ENCODE results near the gene ZP1. TPM values are rescaled to one million over a fixed set of nuclear protein-coding genes. Genes with fewer than 3 reads are reported as not detected.
"Not testable (repeated sequence)": the region's sequence is repeated elsewhere in the genome, so short reads cannot be mapped to it uniquely, and the experiment has no call there.

ZP1 gene
- total RNA-seq, result not detected in 2 replicates

GRCh38 chr11:60866911-60867870, at the start of gene ZP1:
Gene ZP1, plus strand, starts transcription at chr11:60867542. Its CDS starts 20 bp downstream, at chr11:60867562.
- H3K36me3 ChIP-seq (ENCODE audit: control insufficient read depth, insufficient read depth, low read length), result no peaks in the 10 kb centered on the region
- no peak within 1 kb of the TSS for H3K4me3 ChIP-seq (ENCODE audit: low read depth, low read length)
- TF ChIP-seq CTCF (IDR thresholded peaks at IDR 0.05; ENCODE audit: insufficient read depth, low read length, poor library complexity, severe bottlenecking), result no peak
- DNase-seq (ENCODE audit: low read depth), result no peak
- H3K27me3 ChIP-seq (ENCODE audit: control insufficient read depth, insufficient read depth, low read length), result no peaks in the 10 kb centered on the region

- no peak for TF ChIP-seq CTCF (IDR thresholded peaks at IDR 0.05; ENCODE audit: insufficient read depth, low read length, poor library complexity, severe bottlenecking)
Measured at GRCh38 chr11:60818057-60818456, 49.3 kb upstream of the ZP1 start.

GRCh38 chr11:60821827-60822599, 45.3 kb upstream of the ZP1 start:
- no peak for TF ChIP-seq CTCF (IDR thresholded peaks at IDR 0.05; ENCODE audit: insufficient read depth, low read length, poor library complexity, severe bottlenecking)
- no peak for DNase-seq (ENCODE audit: low read depth)
- H3K4me3 ChIP-seq (ENCODE audit: low read depth, low read length), result no peak overlapping the region
- no peaks in the 10 kb centered on the region for H3K27me3 ChIP-seq (ENCODE audit: control insufficient read depth, insufficient read depth, low read length)
- H3K36me3 ChIP-seq (ENCODE audit: control insufficient read depth, insufficient read depth, low read length), result no peaks in the 10 kb centered on the region

More at GRCh38 chr11:60818057-60818456, 49.3 kb upstream of the ZP1 start:
- no peak for DNase-seq (ENCODE audit: low read depth)
- H3K36me3 ChIP-seq (ENCODE audit: control insufficient read depth, insufficient read depth, low read length), result no peaks in the 10 kb centered on the region
- H3K27me3 ChIP-seq (ENCODE audit: control insufficient read depth, insufficient read depth, low read length), result no peaks in the 10 kb centered on the region
- H3K4me3 ChIP-seq (ENCODE audit: low read depth, low read length), result no peak overlapping the region

GRCh38 chr11:60823745-60824306, 43.5 kb upstream of the ZP1 start:
- not testable (repeated sequence) for H3K27me3 ChIP-seq (ENCODE audit: control insufficient read depth, insufficient read depth, low read length); H3K4me3 ChIP-seq (ENCODE audit: low read depth, low read length)

GRCh38 chr11:60825118-60825517, 42.2 kb upstream of the ZP1 start:
- Histone ChIP-seq H3K27me3 (ENCODE audit: control insufficient read depth, insufficient read depth, low read length) (peaks cover 9% of the 10 kb centered on the region), H3K36me3 (ENCODE audit: control insufficient read depth, insufficient read depth, low read length) (no peaks in the 10 kb centered on the region), H3K4me3 (ENCODE audit: low read depth, low read length) (no peak overlapping the region)
- no peak for DNase-seq (ENCODE audit: low read depth)
- TF ChIP-seq CTCF (IDR thresholded peaks at IDR 0.05; ENCODE audit: insufficient read depth, low read length, poor library complexity, severe bottlenecking), result no peak

More at GRCh38 chr11:60823745-60824306, 43.5 kb upstream of the ZP1 start:
- H3K36me3 ChIP-seq (ENCODE audit: control insufficient read depth, insufficient read depth, low read length); DNase-seq (ENCODE audit: low read depth): not testable (repeated sequence)

GRCh38 chr11:60825790-60826189, 41.6 kb upstream of the ZP1 start:
- no peak for DNase-seq (ENCODE audit: low read depth)
- no peak overlapping the region for H3K4me3 ChIP-seq (ENCODE audit: low read depth, low read length)
- TF ChIP-seq CTCF (IDR thresholded peaks at IDR 0.05; ENCODE audit: insufficient read depth, low read length, poor library complexity, severe bottlenecking), result no peak
- H3K36me3 ChIP-seq (ENCODE audit: control insufficient read depth, insufficient read depth, low read length), result no peaks in the 10 kb centered on the region
- peaks cover 9% of the 10 kb centered on the region for H3K27me3 ChIP-seq (ENCODE audit: control insufficient read depth, insufficient read depth, low read length)
